CD4-positive, alpha-beta memory T cell (primary cell): Measurements from ENCODE around the gene MROH8. TPM values are rescaled to one million over a fixed set of nuclear protein-coding genes. Genes with fewer than 3 reads are reported as not detected.
A peak's percentile ranks its signal among the peaks of the same experiment; 100 is the strongest.
"Not testable (repeated sequence)": the region's sequence is repeated elsewhere in the genome, so short reads cannot be mapped to it uniquely, and the experiment has no call there.

Source experiments
- CTCF ChIA-PET: fragments of 350-600 bp; sonication (Branson Sonifier 250); formaldehyde crosslinking; loops from one replicate; lab custom pipeline; 2021; ENCODE audit warnings: inconsistent platforms; ENCODE audit not compliant: partially characterized antibody; lab: Charles Lee
- POLR2A ChIA-PET: fragments of 350-600 bp; sonication (Branson Sonifier 250); formaldehyde crosslinking; loops from one replicate; lab custom pipeline; 2021; ENCODE audit not compliant: partially characterized antibody; lab: Charles Lee
- DNase-seq, 5 donors: peaks; one replicate each; pipeline versions ENCODE4 v3.0.0 to v3.0.0-alpha.2; 2020 to 2022; ENCODE audit warnings: mixed read lengths in 1 of 5
- H3K27ac ChIP-seq: one replicate; pipeline ENCODE4 v1.7.0; 2013; ENCODE audit warnings: low read depth, low read length
- H3K27me3 ChIP-seq: 2 replicates; pipeline ENCODE4 v1.7.0; 2013; ENCODE audit warnings: mild to moderate bottlenecking, low read length, moderate library complexity; ENCODE audit not compliant: insufficient read depth
- H3K36me3 ChIP-seq: 2 replicates; pipeline ENCODE4 v1.7.0; 2013; ENCODE audit warnings: mild to moderate bottlenecking, low read length, moderate library complexity; ENCODE audit not compliant: insufficient read depth
- H3K4me1 ChIP-seq: 2 replicates; pipeline ENCODE4 v1.7.0; 2013; ENCODE audit warnings: mild to moderate bottlenecking, low read length, moderate library complexity; ENCODE audit not compliant: insufficient read depth
- H3K4me3 ChIP-seq, 2 donors: one replicate each; pipeline ENCODE4 v1.7.0; 2013; ENCODE audit warnings: low read length in 2 of 2, mild to moderate bottlenecking in 1 of 2
- H3K9me3 ChIP-seq, 2 donors: one replicate each; pipeline ENCODE4 v1.7.0; 2013; ENCODE audit warnings: low read length in 2 of 2, control low read depth in 1 of 2; ENCODE audit not compliant: control insufficient read depth in 1 of 2
- H3K27ac Mint-ChIP-seq, 7 donors: one replicate each; pipeline ENCODE4 v1.8.0; 2020 to 2021; ENCODE audit warnings: mixed read lengths in 7 of 7, mild to moderate bottlenecking in 6 of 7, inconsistent platforms in 3 of 7, moderate library complexity in 3 of 7
- H3K27me3 Mint-ChIP-seq, 2 donors: one replicate each; pipeline ENCODE4 v1.8.0; 2020 to 2021; ENCODE audit warnings: mixed read lengths in 2 of 2
- H3K36me3 Mint-ChIP-seq, 2 donors: one replicate each; pipeline ENCODE4 v1.8.0; 2020 to 2021; ENCODE audit warnings: mixed read lengths in 2 of 2, inconsistent platforms in 1 of 2, mild to moderate bottlenecking in 1 of 2
- H3K4me1 Mint-ChIP-seq, 4 donors: one replicate each; pipeline ENCODE4 v1.8.0; 2020 to 2021; ENCODE audit warnings: mixed read lengths in 4 of 4, mild to moderate bottlenecking in 1 of 4
- H3K4me3 Mint-ChIP-seq, 8 donors: one replicate each; pipeline ENCODE4 v1.8.0; 2020 to 2021; ENCODE audit warnings: mixed read lengths in 8 of 8, mild to moderate bottlenecking in 7 of 8, moderate library complexity in 6 of 8, inconsistent platforms in 3 of 8
- H3K9me3 Mint-ChIP-seq, 8 donors: one replicate each; pipeline ENCODE4 v1.8.0; 2020 to 2021; ENCODE audit warnings: mixed read lengths in 8 of 8, mild to moderate bottlenecking in 5 of 8, inconsistent platforms in 3 of 8, moderate library complexity in 1 of 8
- intact Hi-C: fragments of 100-400 bp; cut with micrococcal nuclease; formaldehyde crosslinking; loops from one replicate; pipeline ENCODE4 v1.15.1; 2023
- polyA plus RNA-seq, 2 donors: library from polyadenylated mRNA; unstranded; fragments of 300-500 nt; fragmentation: Illumina TruSeq; gene quantifications; one replicate each; pipeline ENCODE4 v1.2.3, GENCODE V29; 2021
- total RNA-seq, 2 experiments: library from RNA; stranded (reverse); gene quantifications; one replicate each; pipeline ENCODE4 v1.2.3, GENCODE V29; 2021

MROH8 gene
- total and polyA plus RNA-seq, 4 experiments from 2014 or later, result 1.00 to 1.5 (median 1.4) TPM

DNA sequence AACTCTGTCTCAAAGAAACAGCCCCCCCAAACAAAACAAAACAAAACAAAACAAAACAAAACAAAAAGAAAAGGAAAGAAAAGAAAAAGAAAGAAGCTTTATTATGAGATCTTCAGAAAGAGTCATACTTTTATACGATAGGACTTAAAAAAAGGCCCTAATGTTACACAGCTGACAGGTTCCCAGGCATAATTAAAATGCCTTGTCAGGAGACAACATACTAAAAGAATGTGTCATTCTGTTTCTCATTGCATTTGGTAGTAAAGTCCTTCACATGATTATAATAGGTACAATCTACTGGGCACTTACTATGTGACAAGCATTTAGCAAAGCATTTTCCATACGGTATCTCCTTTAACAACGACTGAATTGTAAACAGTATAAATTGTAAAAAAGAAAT lies 36.6 kb downstream of the MROH8 start:
- POLR2A ChIA-PET, result no interaction called here
- intact Hi-C loops, result no loop called here
- Mint-ChIP-seq H3K27ac (peak overlapping the region in 1 of 7 donors; percentile 48), H3K9me3 (peaks cover 0 to 2% (median 0%) of the 10 kb centered on the region in 8 donors), H3K36me3 (no peaks in the 10 kb centered on the region), H3K27me3 (no peaks in the 10 kb centered on the region), H3K4me3 (no peak overlapping the region), H3K4me1 (no peaks in the 10 kb centered on the region)
- H3K4me3 ChIP-seq, result no peak overlapping the region
- H3K9me3 ChIP-seq, result no peaks in the 10 kb centered on the region
- H3K27me3 ChIP-seq, result no peaks in the 10 kb centered on the region
- H3K27ac ChIP-seq, result no peak overlapping the region
- H3K36me3 ChIP-seq, result no peaks in the 10 kb centered on the region
- DNase-seq, result no peak
- no peaks in the 10 kb centered on the region for H3K4me1 ChIP-seq
- CTCF ChIA-PET, result no interaction called here

DNA sequence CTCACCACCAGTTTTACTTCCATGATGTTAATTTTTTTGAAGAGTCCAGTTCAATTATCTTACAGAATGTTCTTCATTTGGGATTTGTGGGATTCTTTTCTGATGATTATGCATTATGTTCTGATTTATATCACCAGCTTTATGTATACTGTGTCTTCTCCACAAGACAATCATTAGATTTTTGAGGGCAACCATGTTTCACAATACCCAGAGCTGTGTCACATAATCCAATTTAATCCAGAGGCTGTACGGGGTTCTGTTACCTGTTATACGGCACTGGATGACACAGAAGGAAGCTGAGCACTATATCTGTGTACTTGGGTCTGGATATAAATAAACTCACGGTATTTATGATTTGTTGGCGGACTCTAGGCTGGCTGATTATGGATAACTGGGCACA lies 41.8 kb downstream of the MROH8 start:
- H3K27ac ChIP-seq, result no peak overlapping the region
- no peaks in the 10 kb centered on the region for H3K36me3 ChIP-seq
- Mint-ChIP-seq H3K36me3 (no peaks in the 10 kb centered on the region), H3K9me3 (no peaks in the 10 kb centered on the region), H3K4me3 (no peak overlapping the region), H3K27me3 (no peaks in the 10 kb centered on the region), H3K4me1 (no peaks in the 10 kb centered on the region), H3K27ac (no peak overlapping the region)
- H3K4me3 ChIP-seq, result no peak overlapping the region
- no peaks in the 10 kb centered on the region for H3K4me1 ChIP-seq
- DNase-seq, result no peak
- ChIA-PET CTCF (no interaction called here), POLR2A (no interaction called here)
- H3K27me3 ChIP-seq, result no peaks in the 10 kb centered on the region
- H3K9me3 ChIP-seq, result no peaks in the 10 kb centered on the region
- intact Hi-C loops, result no loop called here

DNA sequence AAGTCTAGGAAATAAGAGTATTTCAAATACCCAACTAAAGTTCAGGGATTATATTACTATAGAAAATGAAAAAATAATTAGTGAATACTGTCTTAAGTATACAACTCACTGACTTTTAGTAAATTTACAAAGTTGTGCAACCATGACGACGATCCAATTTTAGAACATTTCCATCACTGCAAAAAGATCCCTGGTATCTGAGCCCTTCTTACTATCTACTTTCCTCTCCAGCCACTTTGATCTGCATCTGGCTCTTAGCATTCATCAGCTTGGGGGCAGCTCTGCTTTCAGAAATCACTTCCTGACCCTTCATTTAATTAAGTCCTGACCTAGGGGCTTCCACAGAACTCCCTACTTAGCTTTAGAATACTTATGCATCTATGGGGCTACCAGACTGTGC lies 45.4 kb downstream of the MROH8 start:
- H3K9me3 Mint-ChIP-seq, result no peaks in the 10 kb centered on the region
- no peak overlapping the region for H3K27ac Mint-ChIP-seq
- H3K4me1 Mint-ChIP-seq, result peaks cover 0 to 8% (median 2%) of the 10 kb centered on the region in 4 donors
- Histone ChIP-seq H3K4me1 (no peaks in the 10 kb centered on the region), H3K9me3 (no peaks in the 10 kb centered on the region), H3K27me3 (no peaks in the 10 kb centered on the region), H3K36me3 (no peaks in the 10 kb centered on the region), H3K4me3 (no peak overlapping the region), H3K27ac (no peak overlapping the region)
- H3K4me3 Mint-ChIP-seq, result no peak overlapping the region
- intact Hi-C loops, result no loop called here
- no peaks in the 10 kb centered on the region for H3K36me3 Mint-ChIP-seq
- CTCF ChIA-PET, result no interaction called here
- POLR2A ChIA-PET, result no interaction called here
- H3K27me3 Mint-ChIP-seq, result no peaks in the 10 kb centered on the region
- no peak for DNase-seq

DNA sequence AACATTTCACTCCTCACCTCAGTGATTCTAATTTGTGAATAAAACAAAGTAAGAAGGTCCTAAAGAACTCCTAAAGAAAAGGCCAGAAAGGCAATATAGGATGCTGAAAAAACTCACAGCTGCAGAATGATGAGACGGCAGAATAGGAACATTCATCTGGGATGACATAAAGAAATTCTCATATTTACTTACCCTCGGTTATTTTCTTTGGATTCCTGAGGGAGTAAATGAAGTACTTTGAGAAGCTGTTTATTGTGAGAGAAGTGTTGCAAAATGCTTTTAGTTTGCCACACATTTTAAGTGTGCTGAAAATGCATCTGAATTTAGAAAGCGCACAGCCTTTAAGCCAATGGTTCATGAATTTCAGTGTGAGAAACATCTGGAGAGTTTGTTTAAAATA lies 47.9 kb downstream of the MROH8 start:
- H3K4me1 Mint-ChIP-seq, result peaks cover 0 to 8% (median 2%) of the 10 kb centered on the region in 4 donors
- no peak overlapping the region for H3K27ac ChIP-seq
- H3K27ac Mint-ChIP-seq, result no peak overlapping the region
- H3K27me3 Mint-ChIP-seq, result no peaks in the 10 kb centered on the region
- no peaks in the 10 kb centered on the region for H3K4me1 ChIP-seq
- no peaks in the 10 kb centered on the region for H3K36me3 ChIP-seq
- H3K4me3 ChIP-seq, result no peak overlapping the region
- intact Hi-C loops, result no loop called here
- CTCF ChIA-PET, result interaction anchor here (1.2 kb wide), 1 partner anchor 9 kb away, joined by 3 read pairs; no protein-coding TSS in a partner anchor
- H3K9me3 ChIP-seq, result no peaks in the 10 kb centered on the region
- H3K36me3 Mint-ChIP-seq, result no peaks in the 10 kb centered on the region
- H3K9me3 Mint-ChIP-seq, result no peaks in the 10 kb centered on the region
- POLR2A ChIA-PET, result no interaction called here
- H3K27me3 ChIP-seq, result no peaks in the 10 kb centered on the region
- H3K4me3 Mint-ChIP-seq, result no peak overlapping the region
- DNase-seq, result no peak

DNA sequence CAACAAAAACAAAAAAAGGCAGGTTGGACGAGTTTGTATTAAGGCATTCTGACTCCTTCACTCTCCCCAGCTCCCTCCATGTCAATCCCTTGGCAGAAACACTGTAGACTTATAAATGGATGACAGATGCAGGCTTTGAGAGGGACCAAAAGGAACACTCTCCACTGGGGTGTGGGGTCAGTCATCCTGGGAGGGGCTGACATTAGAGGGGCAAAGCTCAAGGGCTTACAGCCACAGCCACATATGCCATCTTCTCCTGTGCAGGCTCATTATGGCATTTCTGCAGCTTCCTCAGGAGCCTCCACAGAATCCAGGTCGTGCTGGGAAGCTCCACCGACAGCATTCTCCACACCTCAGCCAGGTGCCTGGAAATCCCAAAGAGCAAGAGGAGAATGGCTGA lies 50.5 kb downstream of the MROH8 start:
- intact Hi-C loops, result no loop called here
- Mint-ChIP-seq H3K27ac (no peak overlapping the region), H3K4me1 (peaks cover 0 to 8% (median 2%) of the 10 kb centered on the region in 4 donors), H3K9me3 (no peaks in the 10 kb centered on the region), H3K27me3 (no peaks in the 10 kb centered on the region), H3K4me3 (no peak overlapping the region), H3K36me3 (no peaks in the 10 kb centered on the region)
- Histone ChIP-seq H3K27ac (no peak overlapping the region), H3K27me3 (no peaks in the 10 kb centered on the region), H3K4me1 (no peaks in the 10 kb centered on the region), H3K4me3 (no peak overlapping the region), H3K9me3 (no peaks in the 10 kb centered on the region), H3K36me3 (no peaks in the 10 kb centered on the region)
- DNase-seq, result no peak
- ChIA-PET POLR2A (no interaction called here), CTCF (no interaction called here)

DNA sequence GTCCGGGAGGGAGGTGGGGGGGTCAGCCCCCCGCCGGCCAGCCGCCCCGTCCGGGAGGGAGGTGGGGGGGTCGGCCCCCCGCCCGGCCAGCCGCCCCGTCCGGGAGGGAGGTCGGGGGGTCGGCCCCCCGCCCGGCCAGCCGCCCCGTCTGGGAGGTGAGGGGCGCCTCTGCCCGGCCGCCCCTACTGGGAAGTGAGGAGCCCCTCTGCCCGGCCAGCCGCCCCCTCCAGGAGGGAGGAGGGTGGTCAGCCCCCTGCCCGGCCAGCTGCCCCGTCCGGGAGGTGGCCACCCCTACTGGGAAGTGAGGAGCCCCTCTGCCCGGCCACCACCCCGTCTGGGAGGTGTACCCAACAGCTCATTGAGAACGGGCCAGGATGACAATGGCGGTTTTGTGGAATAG lies 53.1 kb downstream of the MROH8 start:
- H3K27ac ChIP-seq, intact Hi-C loops, H3K4me3 Mint-ChIP-seq: not testable (repeated sequence)

DNA sequence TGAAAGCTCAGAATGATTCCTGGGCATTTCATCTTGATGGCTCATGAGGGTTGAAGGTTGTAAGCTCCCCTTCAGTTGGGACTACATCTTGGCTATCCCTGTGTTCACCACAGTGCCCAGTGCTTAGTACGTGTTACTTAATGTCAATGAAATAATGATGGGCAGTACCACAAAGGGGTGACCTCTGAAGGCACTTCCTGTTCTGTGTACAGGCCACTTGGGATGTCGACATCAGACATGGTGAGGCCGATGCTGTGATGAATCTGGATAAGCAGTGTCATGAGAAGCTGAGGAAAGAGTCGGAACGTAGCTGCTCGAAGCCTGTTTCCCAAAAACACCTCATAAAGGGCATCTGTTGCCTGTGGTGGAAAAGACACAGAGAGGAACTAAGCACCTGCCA lies 55.9 kb downstream of the MROH8 start:
- Mint-ChIP-seq H3K9me3 (no peaks in the 10 kb centered on the region), H3K36me3 (no peaks in the 10 kb centered on the region), H3K4me1 (no peaks in the 10 kb centered on the region), H3K27me3 (no peaks in the 10 kb centered on the region), H3K4me3 (no peak overlapping the region), H3K27ac (no peak overlapping the region)
- Histone ChIP-seq H3K27ac (no peak overlapping the region), H3K4me1 (no peaks in the 10 kb centered on the region), H3K4me3 (no peak overlapping the region), H3K9me3 (no peaks in the 10 kb centered on the region), H3K36me3 (no peaks in the 10 kb centered on the region), H3K27me3 (no peaks in the 10 kb centered on the region)
- intact Hi-C loops, result no loop called here
- CTCF ChIA-PET, result no interaction called here
- no peak for DNase-seq
- POLR2A ChIA-PET, result no interaction called here

More for the DNA sequence above, 53.1 kb downstream of the MROH8 start:
- H3K9me3 ChIP-seq, H3K27ac Mint-ChIP-seq, DNase-seq, H3K36me3 ChIP-seq, H3K4me1 Mint-ChIP-seq, H3K4me3 ChIP-seq, H3K9me3 Mint-ChIP-seq, CTCF ChIA-PET, H3K36me3 Mint-ChIP-seq, H3K4me1 ChIP-seq, H3K27me3 Mint-ChIP-seq, H3K27me3 ChIP-seq, POLR2A ChIA-PET: not testable (repeated sequence)

DNA sequence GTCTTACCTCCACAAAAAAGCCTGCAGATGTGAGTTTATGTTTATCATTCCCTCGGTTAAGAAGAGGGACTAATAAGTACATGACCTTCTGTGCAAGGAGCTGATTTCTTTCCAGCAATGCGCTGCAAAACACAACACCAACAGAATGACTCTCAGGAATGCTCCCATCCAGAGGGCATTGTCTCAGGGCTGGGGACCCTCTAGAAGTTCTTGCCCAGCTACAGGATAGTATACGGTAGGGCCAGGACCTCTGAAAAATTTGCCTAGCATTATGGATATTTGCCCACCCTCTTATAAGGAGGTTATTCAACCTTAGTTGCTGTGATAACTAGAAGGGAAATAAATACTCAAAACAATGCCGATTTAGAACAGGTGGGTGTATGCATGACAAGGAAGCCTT lies 58.9 kb downstream of the MROH8 start:
- H3K27me3 Mint-ChIP-seq, result no peaks in the 10 kb centered on the region
- Histone ChIP-seq H3K27me3 (no peaks in the 10 kb centered on the region), H3K27ac (no peak overlapping the region), H3K4me1 (no peaks in the 10 kb centered on the region), H3K9me3 (no peaks in the 10 kb centered on the region), H3K4me3 (no peak overlapping the region), H3K36me3 (no peaks in the 10 kb centered on the region)
- no peak for DNase-seq
- ChIA-PET CTCF (interaction anchor here (1.3 kb wide), 1 partner anchor 312 kb away, joined by 3 read pairs; no protein-coding TSS in a partner anchor), POLR2A (interaction anchor here (0.7 kb wide), 1 partner anchor 9 kb away, joined by 3 read pairs; no protein-coding TSS in a partner anchor)
- H3K9me3 Mint-ChIP-seq, result no peaks in the 10 kb centered on the region
- H3K36me3 Mint-ChIP-seq, result no peaks in the 10 kb centered on the region
- no peak overlapping the region for H3K27ac Mint-ChIP-seq
- no peaks in the 10 kb centered on the region for H3K4me1 Mint-ChIP-seq
- no peak overlapping the region for H3K4me3 Mint-ChIP-seq
- intact Hi-C loops, result no loop called here
